Measurements from ENCODE around the gene SPATS2L.
"Not testable (repeated sequence)": the region's sequence is repeated elsewhere in the genome, so short reads cannot be mapped to it uniquely, and the experiment has no call there.

GRCh38 chr2:200344202-200344601 is 37.7 kb downstream of the SPATS2L start:
- TF ChIP-seq POLR2A (IDR thresholded peaks at IDR 0.05); POLR2AphosphoS5 (IDR thresholded peaks at IDR 0.05; ENCODE audit: insufficient read depth in 1 of 2, low read depth in 1 of 2); CTCF (IDR thresholded peaks at IDR 0.05): not testable (repeated sequence)
